ENCODE data around the gene RSAD2.

- TF ChIP-seq HMGXB4 (CRISPR knock-in tag; IDR thresholded peaks at IDR 0.05) (no peak), CTCF (IDR thresholded peaks at IDR 0.05) (no peak), PRRX2 (CRISPR knock-in tag; IDR thresholded peaks at IDR 0.05) (no peak), CREM (CRISPR knock-in tag; IDR thresholded peaks at IDR 0.05) (no peak), TEAD4 (CRISPR knock-in tag; IDR thresholded peaks at IDR 0.05) (no peak), ZNF263 (CRISPR knock-in tag; IDR thresholded peaks at IDR 0.05; ENCODE audit: low read depth) (no peak), USF2 (CRISPR knock-in tag; IDR thresholded peaks at IDR 0.05) (no peak), ZNF532 (CRISPR knock-in tag; IDR thresholded peaks at IDR 0.05; ENCODE audit: borderline replicate concordance) (no peak), SP1 (CRISPR knock-in tag; conservative IDR thresholded peaks at IDR 0.05) (no peak), MLX (CRISPR knock-in tag; IDR thresholded peaks at IDR 0.05) (no peak), ZNF138 (CRISPR knock-in tag; conservative IDR thresholded peaks at IDR 0.05) (no peak)
Measured at GRCh38 chr2:6856548-6856920, 21.0 kb upstream of the RSAD2 start.

Measured in WTC11 (cell line).